ENCODE results near the gene PIK3R3. TPM values are rescaled to one million over a fixed set of nuclear protein-coding genes. Genes with fewer than 3 reads are reported as not detected.

Gene PIK3R3
- total RNA-seq, 1 experiment from 2014 or later, result 12.4 TPM

DNA sequence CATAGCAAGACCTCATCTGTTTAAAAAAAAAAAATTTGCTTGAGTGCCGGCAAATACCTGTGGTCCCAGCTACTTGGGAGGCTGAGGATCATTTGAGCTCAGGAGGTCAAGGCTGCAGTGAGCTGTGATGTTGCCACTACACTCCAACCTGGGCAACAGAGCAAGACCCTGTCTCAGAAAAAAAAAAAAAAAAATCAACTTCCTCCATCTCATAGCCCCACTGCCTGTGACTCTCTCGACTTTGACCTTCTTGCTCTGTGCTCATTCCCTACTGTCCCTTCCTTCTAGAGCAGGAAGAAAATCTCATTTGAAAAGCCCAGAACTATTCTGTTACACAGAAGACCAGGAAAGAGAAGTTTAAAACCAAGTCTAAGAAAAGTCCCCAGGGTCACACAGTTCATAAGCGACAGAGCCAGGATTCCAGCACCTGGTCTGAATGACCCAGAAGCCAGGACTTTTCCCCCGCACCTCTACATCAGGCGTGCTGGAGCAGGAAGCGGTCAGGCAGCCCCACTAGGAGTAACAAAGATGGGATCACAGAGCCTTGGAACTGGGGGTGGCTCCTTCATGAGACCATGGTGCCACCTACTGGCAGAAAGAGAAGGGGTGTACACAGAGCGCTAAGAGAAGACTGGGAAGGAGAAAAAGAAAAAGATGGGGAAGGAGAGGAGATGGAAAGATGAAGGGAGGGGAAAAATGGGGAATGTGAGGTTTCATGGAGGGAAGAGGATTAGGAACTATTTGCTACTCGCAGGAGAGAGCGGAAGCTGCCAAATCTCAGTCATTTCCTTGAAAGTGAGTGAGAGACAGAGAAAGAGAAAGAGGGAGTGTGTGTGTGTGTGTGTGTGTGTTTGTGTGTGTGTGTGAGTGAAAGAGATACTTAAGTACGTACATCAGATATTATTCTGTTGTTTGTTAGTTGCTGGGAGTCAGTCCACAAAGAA is 47.0 kb upstream of the PIK3R3 start:
- Histone ChIP-seq H3K14ac (ENCODE audit: insufficient read depth, low read length) (no peak overlapping the region), H4K8ac (replicated peaks; ENCODE audit: insufficient read length, low read depth, low read length) (no peak overlapping the region), H2BK12ac (ENCODE audit: insufficient read length, low read depth, low read length) (no peak overlapping the region), H3K18ac (ENCODE audit: insufficient read length, low read depth, low read length) (no peak overlapping the region), H3K4ac (ENCODE audit: low read depth, low read length) (no peak overlapping the region), H3K23me2 (ENCODE audit: insufficient read length, low read depth, low read length, poor library complexity, severe bottlenecking) (no peaks in the 10 kb centered on the region), H3K4me1 (ENCODE audit: insufficient read depth, low read length) (peaks cover 11% of the 10 kb centered on the region; the same call in 1 of the 2 replicates), H2BK15ac (ENCODE audit: low read depth, low read length) (no peak overlapping the region), H4K5ac (ENCODE audit: insufficient read length, low read depth, low read length) (no peak overlapping the region), H3K27me3 (ENCODE audit: insufficient read depth, low read length) (no peaks in the 10 kb centered on the region; the same call in 1 of the 2 replicates), H3K79me1 (ENCODE audit: insufficient read depth, low read depth, low read length, poor library complexity, severe bottlenecking) (no peaks in the 10 kb centered on the region), H2BK5ac (ENCODE audit: insufficient read length, low read length) (no peak overlapping the region), H3T11ph (ENCODE audit: low read length) (no peak overlapping the region), H3K9me3 (ENCODE audit: control insufficient read depth, low read depth, low read length) (no peaks in the 10 kb centered on the region), H3K9ac (ENCODE audit: extremely low read depth, insufficient read length, low read length) (no peak overlapping the region), H2AFZ (ENCODE audit: low read length) (peak overlapping the region; percentile 92), H4K20me1 (ENCODE audit: control insufficient read depth, insufficient read depth, insufficient read length) (no peaks in the 10 kb centered on the region), H3K27ac (ENCODE audit: insufficient read length, low read depth, low read length) (no peak overlapping the region), H2BK20ac (ENCODE audit: low read depth, low read length, poor library complexity, severe bottlenecking) (no peak overlapping the region), H2BK120ac (ENCODE audit: low read depth, low read length, poor library complexity, severe bottlenecking) (no peak overlapping the region), H3K56ac (ENCODE audit: insufficient read length, low read depth, low read length) (no peak overlapping the region), H2AK5ac (ENCODE audit: insufficient read length, low read length) (no peak overlapping the region), H3K4me2 (ENCODE audit: insufficient read depth, insufficient read length, low read length) (no peak overlapping the region), H3K79me2 (ENCODE audit: insufficient read depth, low read length) (no peaks in the 10 kb centered on the region), H3K23ac (ENCODE audit: insufficient read length, low read depth, low read length) (no peak overlapping the region), H4K91ac (ENCODE audit: insufficient read length, low read depth, low read length) (no peak overlapping the region)
- peaks cover 7% of the 10 kb centered on the region for H3K27me3 Mint-ChIP-seq (ENCODE audit: low read depth)
- H3K27ac Mint-ChIP-seq, result no peak overlapping the region
- H3K4me1 Mint-ChIP-seq, result peaks cover 4 to 8% of the 10 kb centered on the region in 2 experiments; a peak in 2 of 4 replicates
- TF ChIP-seq, protein P1, sequence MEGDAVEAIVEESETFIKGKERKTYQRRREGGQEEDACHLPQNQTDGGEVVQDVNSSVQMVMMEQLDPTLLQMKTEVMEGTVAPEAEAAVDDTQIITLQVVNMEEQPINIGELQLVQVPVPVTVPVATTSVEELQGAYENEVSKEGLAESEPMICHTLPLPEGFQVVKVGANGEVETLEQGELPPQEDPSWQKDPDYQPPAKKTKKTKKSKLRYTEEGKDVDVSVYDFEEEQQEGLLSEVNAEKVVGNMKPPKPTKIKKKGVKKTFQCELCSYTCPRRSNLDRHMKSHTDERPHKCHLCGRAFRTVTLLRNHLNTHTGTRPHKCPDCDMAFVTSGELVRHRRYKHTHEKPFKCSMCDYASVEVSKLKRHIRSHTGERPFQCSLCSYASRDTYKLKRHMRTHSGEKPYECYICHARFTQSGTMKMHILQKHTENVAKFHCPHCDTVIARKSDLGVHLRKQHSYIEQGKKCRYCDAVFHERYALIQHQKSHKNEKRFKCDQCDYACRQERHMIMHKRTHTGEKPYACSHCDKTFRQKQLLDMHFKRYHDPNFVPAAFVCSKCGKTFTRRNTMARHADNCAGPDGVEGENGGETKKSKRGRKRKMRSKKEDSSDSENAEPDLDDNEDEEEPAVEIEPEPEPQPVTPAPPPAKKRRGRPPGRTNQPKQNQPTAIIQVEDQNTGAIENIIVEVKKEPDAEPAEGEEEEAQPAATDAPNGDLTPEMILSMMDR (conservative IDR thresholded peaks at IDR 0.05), result peak; percentile 93
- no CpG with 5 or more reads among the region's 10 CpGs for WGBS (ENCODE audit: extremely low coverage, insufficient read length, low lambda C conversion rate)
- DNase-seq, result peak; percentile 89
- no peaks in the 10 kb centered on the region for H3K36me3 Mint-ChIP-seq (ENCODE audit: insufficient read depth in 1 of 3, low read depth in 3 of 3)
- no peaks in the 10 kb centered on the region; a peak in 1 of 5 replicates for H3K9me3 Mint-ChIP-seq
- H3K4me3 Mint-ChIP-seq, result no peak overlapping the region

Data from H9 (cell line).